PC-9 (cell line): ENCODE results near the gene TTC1. TPM values are rescaled to one million over a fixed set of nuclear protein-coding genes. Genes with fewer than 3 reads are reported as not detected.

ENCODE experiments used
- BruUV-seq: library from RNA; stranded (reverse); fragments of 400-500 nt; replicated peaks from 2 replicates; lab custom pipeline; 2021; lab: Mats Ljungman, UMichigan
- CTCF ChIA-PET: fragments of 300-600 bp; sonication (Branson Sonifier 250); formaldehyde crosslinking; loops from one replicate; lab custom pipeline; 2022; ENCODE audit warnings: antibody characterized with exemption; lab: Charles Lee
- POLR2A ChIA-PET: fragments of 300-600 bp; sonication (Branson Sonifier 250); formaldehyde crosslinking; loops from one replicate; lab custom pipeline; 2022; ENCODE audit warnings: antibody characterized with exemption; ENCODE audit not compliant: unreplicated experiment; lab: Charles Lee
- DNase-seq, 2 experiments: peaks; one replicate each; pipeline versions ENCODE4 v3.0.0 to v3.0.0-alpha.2; 2015 to 2022; ENCODE audit warnings: mixed read lengths in 1 of 2
- H2AFZ ChIP-seq: fragments of 200-600 bp; sonication (generic); 2 replicates; pipeline ENCODE4 v1.8.1; 2017; ENCODE audit warnings: antibody characterized with exemption
- H3F3A ChIP-seq: fragments of 200-600 bp; sonication (generic); 2 replicates; pipeline ENCODE4 v1.8.1; 2017; ENCODE audit warnings: antibody characterized with exemption, mild to moderate bottlenecking, low read depth; ENCODE audit not compliant: insufficient read depth
- H3K27ac ChIP-seq: fragments of 200-600 bp; sonication (generic); 2 replicates; pipeline ENCODE4 v1.6.1; 2016; ENCODE audit warnings: mixed run types
- H3K27me3 ChIP-seq: fragments of 200-600 bp; sonication (generic); 2 replicates; pipeline ENCODE4 v1.6.1; 2016; ENCODE audit warnings: low read depth, mixed run types; ENCODE audit not compliant: insufficient read depth
- H3K36me3 ChIP-seq: fragments of 200-600 bp; sonication (generic); 2 replicates; pipeline ENCODE4 v1.6.1; 2016; ENCODE audit warnings: low read depth, mixed run types
- H3K4me1 ChIP-seq: fragments of 200-600 bp; sonication (generic); replicated peaks from 2 replicates; pipeline ENCODE4 v1.6.1; 2016; ENCODE audit warnings: mixed run types; ENCODE audit not compliant: insufficient read depth
- H3K4me2 ChIP-seq: fragments of 200-600 bp; sonication (generic); 2 replicates; pipeline ENCODE4 v1.6.1; 2017; ENCODE audit warnings: mixed run types
- H3K4me3 ChIP-seq: fragments of 200-600 bp; sonication (generic); 2 replicates; pipeline ENCODE4 v1.6.1; 2016; ENCODE audit warnings: mixed run types
- H3K79me2 ChIP-seq: fragments of 200-600 bp; sonication (generic); 2 replicates; pipeline ENCODE4 v1.6.1; 2017; ENCODE audit warnings: low read depth, mixed run types
- H3K9me2 ChIP-seq: fragments of 200-600 bp; sonication (generic); 2 replicates; pipeline ENCODE4 v1.8.1; 2017; ENCODE audit warnings: mild to moderate bottlenecking; ENCODE audit not compliant: insufficient read depth
- H3K9me3 ChIP-seq: fragments of 200-600 bp; sonication (generic); 2 replicates; pipeline ENCODE4 v1.8.1; 2016; ENCODE audit warnings: low read depth; ENCODE audit not compliant: insufficient read depth
- H4K20me1 ChIP-seq: fragments of 200-600 bp; sonication (generic); 2 replicates; pipeline ENCODE4 v1.8.1; 2017; ENCODE audit not compliant: insufficient read depth
- CTCF ChIP-seq: fragments of 200-600 bp; sonication (generic); conservative IDR thresholded peaks from 2 replicates; pipeline ENCODE4 v1.6.1; 2017; ENCODE audit warnings: mixed run types, antibody characterized with exemption, mild to moderate bottlenecking, moderate library complexity
- EZH2 ChIP-seq: fragments of 200-600 bp; sonication (generic); IDR thresholded peaks from 2 replicates; pipeline ENCODE4 v1.8.0; 2017; ENCODE audit warnings: antibody characterized with exemption, low read depth
- intact Hi-C: fragments of 100-400 bp; cut with micrococcal nuclease; formaldehyde crosslinking; loops from one replicate; pipeline ENCODE4 v1.10.0; 2022; ENCODE audit not compliant: unreplicated experiment
- total RNA-seq: library from RNA; stranded (reverse); gene quantifications from 2 replicates; pipeline ENCODE4 v1.2.3, GENCODE V29; 2021

The TTC1 gene
- total RNA-seq, 1 experiment from 2014 or later: 68.5 TPM

- intact Hi-C loops: no loop called here
- Histone ChIP-seq H3K4me2 (no peak overlapping the region), H3K79me2 (peaks cover 14% of the 10 kb centered on the region), H3K27me3 (no peaks in the 10 kb centered on the region), H3K27ac (no peak overlapping the region), H3F3A (no peaks in the 10 kb centered on the region), H4K20me1 (peaks cover 17% of the 10 kb centered on the region), H3K4me3 (no peak overlapping the region), H3K9me2 (no peaks in the 10 kb centered on the region), H3K4me1 (no peaks in the 10 kb centered on the region), H2AFZ (no peak overlapping the region), H3K9me3 (no peaks in the 10 kb centered on the region), H3K36me3 (peaks cover 31% of the 10 kb centered on the region)
- ChIA-PET POLR2A (interaction anchor here (0.6 kb wide), 1 partner anchor 159 kb away, joined by 4 read pairs; no protein-coding TSS in a partner anchor), CTCF (no interaction called here)
- no peak for DNase-seq
- no TSS peak for BruUV-seq
- TF ChIP-seq EZH2 (no peak), CTCF (no peak)
Measured at GRCh38 chr5:160029540-160030139, 20.7 kb downstream of the TTC1 start.

GRCh38 chr5:160030631-160031377, 21.9 kb downstream of the TTC1 start:
- H3K4me3 ChIP-seq: no peak overlapping the region
- BruUV-seq: no TSS peak
- H3K9me3 ChIP-seq: no peaks in the 10 kb centered on the region
- ChIA-PET POLR2A (interaction anchor here (0.7 kb wide), 1 partner anchor 82 kb away, joined by 3 read pairs; no protein-coding TSS in a partner anchor), CTCF (no interaction called here)
- peaks cover 14% of the 10 kb centered on the region for H3K79me2 ChIP-seq
- intact Hi-C loops: no loop called here
- H3K36me3 ChIP-seq: peaks cover 31% of the 10 kb centered on the region
- TF ChIP-seq CTCF: no peak
- TF ChIP-seq EZH2: no peak
- no peaks in the 10 kb centered on the region for H3K27me3 ChIP-seq
- no peak overlapping the region for H2AFZ ChIP-seq
- no peak overlapping the region for H3K4me2 ChIP-seq
- no peak overlapping the region for H3K27ac ChIP-seq
- DNase-seq: no peak
- no peaks in the 10 kb centered on the region for H3K4me1 ChIP-seq
- peaks cover 11% of the 10 kb centered on the region for H4K20me1 ChIP-seq
- H3F3A ChIP-seq: no peaks in the 10 kb centered on the region
- no peaks in the 10 kb centered on the region for H3K9me2 ChIP-seq

- POLR2A ChIA-PET: no interaction called here
- no peak overlapping the region for H3K4me3 ChIP-seq
- BruUV-seq: no TSS peak
Measured at GRCh38 chr5:160033546-160034252, 24.8 kb downstream of the TTC1 start.

More at GRCh38 chr5:160033546-160034252, 24.8 kb downstream of the TTC1 start:
- Histone ChIP-seq H3K79me2 (peaks cover 7% of the 10 kb centered on the region), H3K4me2 (no peak overlapping the region), H3K9me3 (no peaks in the 10 kb centered on the region), H2AFZ (no peak overlapping the region), H3K27me3 (no peaks in the 10 kb centered on the region), H4K20me1 (peaks cover 8% of the 10 kb centered on the region; the same call in 1 of the 2 replicates), H3F3A (0 out of 2 replicates have a peak, but pooled peaks cover 8% of the 10 kb centered on the region), H3K36me3 (peaks cover 34% of the 10 kb centered on the region), H3K27ac (no peak overlapping the region), H3K9me2 (no peaks in the 10 kb centered on the region), H3K4me1 (no peaks in the 10 kb centered on the region)
- CTCF ChIA-PET: no interaction called here
- intact Hi-C loops: no loop called here
- DNase-seq: no peak
- TF ChIP-seq EZH2: no peak
- no peak for TF ChIP-seq CTCF
